ENCODE measurements around the gene KHSRP.

GRCh38 chr19:6433165-6433564, 8.6 kb upstream of the KHSRP start:
- TF ChIP-seq CTCF (IDR thresholded peaks at IDR 0.05) (no peak), POLR2A (IDR thresholded peaks at IDR 0.05) (no peak)
